OCI-LY1 (cell line): ENCODE results near the gene IFNGR2.
"Not testable (repeated sequence)": the region's sequence is repeated elsewhere in the genome, so short reads cannot be mapped to it uniquely, and the experiment has no call there.

Source experiments
- H2AFZ ChIP-seq: fragments of 200-600 bp; sonication (generic), shearing (Covaris generic); 2 replicates; pipeline ENCODE4 v1.6.0; 2014; ENCODE audit warnings: antibody characterized with exemption, mild to moderate bottlenecking, low read length
- H3F3A ChIP-seq: fragments of 200-600 bp; sonication (generic), shearing (Covaris generic); 2 replicates; pipeline ENCODE4 v1.6.0; 2014; ENCODE audit warnings: mild to moderate bottlenecking, antibody characterized with exemption, low read length, moderate library complexity; ENCODE audit not compliant: insufficient read depth
- H3K27ac ChIP-seq: fragments of 200-600 bp; sonication (generic); 2 replicates; pipeline ENCODE4 v1.5.1; 2014; ENCODE audit warnings: low read length, mixed run types, mild to moderate bottlenecking, low read depth; ENCODE audit not compliant: poor library complexity, severe bottlenecking
- H3K27me3 ChIP-seq: fragments of 200-600 bp; sonication (generic); 2 replicates; pipeline ENCODE4 v1.6.0; 2014; ENCODE audit warnings: antibody characterized with exemption, mild to moderate bottlenecking, low read length, moderate library complexity; ENCODE audit not compliant: insufficient read depth
- H3K36me3 ChIP-seq: fragments of 200-600 bp; sonication (generic); 2 replicates; pipeline ENCODE4 v1.6.1; 2014; ENCODE audit warnings: mild to moderate bottlenecking, antibody characterized with exemption, low read length, moderate library complexity, mixed read lengths; ENCODE audit not compliant: insufficient read depth
- H3K4me1 ChIP-seq: fragments of 200-600 bp; sonication (generic); 2 replicates; pipeline ENCODE4 v1.5.1; 2014; ENCODE audit warnings: mild to moderate bottlenecking, low read length, moderate library complexity; ENCODE audit not compliant: insufficient read depth, severe bottlenecking
- H3K4me2 ChIP-seq: fragments of 200-600 bp; sonication (generic), shearing (Covaris generic); 2 replicates; pipeline ENCODE4 v1.6.1; 2014; ENCODE audit warnings: low read length
- H3K4me3 ChIP-seq: fragments of 200-600 bp; sonication (generic); 2 replicates; pipeline ENCODE4 v1.5.1; 2014; ENCODE audit warnings: low read length, low read depth, mild to moderate bottlenecking, mixed read lengths; ENCODE audit not compliant: poor library complexity, severe bottlenecking
- H3K79me2 ChIP-seq: fragments of 200-600 bp; shearing (Covaris generic); 2 replicates; pipeline ENCODE4 v1.6.1; 2016; ENCODE audit warnings: mixed run types, low read length, mixed read lengths; ENCODE audit not compliant: insufficient read depth
- H3K9ac ChIP-seq: fragments of 200-600 bp; sonication (generic), shearing (Covaris generic); 2 replicates; pipeline ENCODE4 v1.6.1; 2014; ENCODE audit warnings: mild to moderate bottlenecking, low read length, mixed read lengths
- H3K9me2 ChIP-seq: fragments of 200-600 bp; sonication (generic), shearing (Covaris generic); 2 replicates; pipeline ENCODE4 v1.6.1; 2014; ENCODE audit warnings: low read depth, mild to moderate bottlenecking, low read length, mixed read lengths
- H3K9me3 ChIP-seq: fragments of 200-600 bp; shearing (Covaris generic); 2 replicates; pipeline ENCODE4 v1.6.1; 2014; ENCODE audit warnings: low read length, mixed read lengths
- H4K20me1 ChIP-seq: fragments of 200-600 bp; sonication (generic), shearing (Covaris generic); 2 replicates; pipeline ENCODE4 v1.6.0; 2016; ENCODE audit warnings: mild to moderate bottlenecking, low read length; ENCODE audit not compliant: insufficient read depth
- EZH2 ChIP-seq: fragments of 200-600 bp; sonication (generic), shearing (Covaris generic); IDR thresholded peaks from 2 replicates; pipeline ENCODE4 v1.8.0; 2017; ENCODE audit warnings: borderline replicate concordance, mixed run types, mild to moderate bottlenecking, antibody characterized with exemption, low read length, moderate library complexity, mixed read lengths
- TF ChIP-seq, protein P1 (sequence below): fragments of 200-600 bp; sonication (generic), shearing (Covaris generic); IDR thresholded peaks from 2 replicates; pipeline ENCODE4 v1.5.1; 2017; ENCODE audit warnings: mild to moderate bottlenecking, antibody characterized with exemption, low read length, moderate library complexity, mixed read lengths

Gene IFNGR2

DNA sequence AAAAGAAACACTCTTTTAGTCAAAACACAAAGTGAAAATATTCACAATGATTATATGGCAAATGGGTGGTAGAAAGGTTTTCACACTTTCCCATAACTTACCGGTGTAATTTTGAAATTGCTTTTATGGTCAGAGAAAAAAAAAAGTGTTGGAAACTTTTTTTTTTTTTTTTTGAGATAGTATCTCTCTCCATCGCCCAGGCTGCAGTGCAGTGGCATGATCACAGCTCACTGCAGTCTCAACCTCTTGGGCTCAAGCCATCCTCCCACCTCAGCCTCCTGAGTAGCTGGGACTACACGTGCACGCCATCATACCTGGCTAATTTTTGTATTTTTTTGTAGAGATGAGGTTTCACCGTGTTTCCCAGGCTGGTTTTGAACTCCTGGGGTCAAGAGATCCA is 3.3 kb downstream of the IFNGR2 start:
- Histone ChIP-seq H3K4me2 (peak overlapping the region; percentile 100), H3F3A (no peaks in the 10 kb centered on the region), H2AFZ (no peak overlapping the region), H3K9ac (peak overlapping the region; percentile 100; the same call in 1 of the 2 replicates), H3K4me1 (peaks cover 44% of the 10 kb centered on the region), H3K27ac (peak overlapping the region; percentile 94), H3K36me3 (peaks cover 35% of the 10 kb centered on the region), H4K20me1 (no peaks in the 10 kb centered on the region), H3K9me2 (no peaks in the 10 kb centered on the region), H3K27me3 (no peaks in the 10 kb centered on the region), H3K79me2 (peaks cover 73% of the 10 kb centered on the region), H3K4me3 (peak overlapping the region; percentile 98), H3K9me3 (no peaks in the 10 kb centered on the region)
- TF ChIP-seq EZH2, result no peak
- TF ChIP-seq, protein P1, sequence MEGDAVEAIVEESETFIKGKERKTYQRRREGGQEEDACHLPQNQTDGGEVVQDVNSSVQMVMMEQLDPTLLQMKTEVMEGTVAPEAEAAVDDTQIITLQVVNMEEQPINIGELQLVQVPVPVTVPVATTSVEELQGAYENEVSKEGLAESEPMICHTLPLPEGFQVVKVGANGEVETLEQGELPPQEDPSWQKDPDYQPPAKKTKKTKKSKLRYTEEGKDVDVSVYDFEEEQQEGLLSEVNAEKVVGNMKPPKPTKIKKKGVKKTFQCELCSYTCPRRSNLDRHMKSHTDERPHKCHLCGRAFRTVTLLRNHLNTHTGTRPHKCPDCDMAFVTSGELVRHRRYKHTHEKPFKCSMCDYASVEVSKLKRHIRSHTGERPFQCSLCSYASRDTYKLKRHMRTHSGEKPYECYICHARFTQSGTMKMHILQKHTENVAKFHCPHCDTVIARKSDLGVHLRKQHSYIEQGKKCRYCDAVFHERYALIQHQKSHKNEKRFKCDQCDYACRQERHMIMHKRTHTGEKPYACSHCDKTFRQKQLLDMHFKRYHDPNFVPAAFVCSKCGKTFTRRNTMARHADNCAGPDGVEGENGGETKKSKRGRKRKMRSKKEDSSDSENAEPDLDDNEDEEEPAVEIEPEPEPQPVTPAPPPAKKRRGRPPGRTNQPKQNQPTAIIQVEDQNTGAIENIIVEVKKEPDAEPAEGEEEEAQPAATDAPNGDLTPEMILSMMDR, result no peak

- Histone ChIP-seq H3K9ac (no peak overlapping the region), H3K4me2 (peak overlapping the region; percentile 17; the same call in 1 of the 2 replicates), H3F3A (no peaks in the 10 kb centered on the region), H3K27ac (no peak overlapping the region), H3K79me2 (peaks cover 77% of the 10 kb centered on the region), H4K20me1 (peaks cover 5% of the 10 kb centered on the region; the same call in 1 of the 2 replicates), H3K9me3 (no peaks in the 10 kb centered on the region), H3K27me3 (no peaks in the 10 kb centered on the region), H2AFZ (no peak overlapping the region), H3K36me3 (peaks cover 66% of the 10 kb centered on the region), H3K4me3 (no peak overlapping the region), H3K9me2 (no peaks in the 10 kb centered on the region), H3K4me1 (peaks cover 26% of the 10 kb centered on the region)
- TF ChIP-seq, protein P1, result no peak
- TF ChIP-seq EZH2, result no peak
Observed at GRCh38 chr21:33411949-33412430, 8.8 kb downstream of the IFNGR2 start.

- H3F3A ChIP-seq, H3K27ac ChIP-seq, H3K9ac ChIP-seq, H3K9me3 ChIP-seq, H2AFZ ChIP-seq, H4K20me1 ChIP-seq, H3K9me2 ChIP-seq, H3K4me3 ChIP-seq, H3K27me3 ChIP-seq, H3K4me2 ChIP-seq: not testable (repeated sequence)
- Histone ChIP-seq H3K36me3 (peaks cover 66% of the 10 kb centered on the region), H3K4me1 (peaks cover 23% of the 10 kb centered on the region), H3K79me2 (peaks cover 75% of the 10 kb centered on the region)
Observed at GRCh38 chr21:33412439-33412831, 9.2 kb downstream of the IFNGR2 start.
